GM21515 (cell line): ENCODE measurements around the gene SLC8A1.
A peak's percentile ranks its signal among the peaks of the same experiment; 100 is the strongest.

Source experiments
- ATAC-seq: cut with Tn5 transposase; IDR thresholded peaks from one replicate; pipeline ENCODE4 v1.9.1; 2021; ENCODE audit not compliant: unreplicated experiment

Gene SLC8A1

DNA sequence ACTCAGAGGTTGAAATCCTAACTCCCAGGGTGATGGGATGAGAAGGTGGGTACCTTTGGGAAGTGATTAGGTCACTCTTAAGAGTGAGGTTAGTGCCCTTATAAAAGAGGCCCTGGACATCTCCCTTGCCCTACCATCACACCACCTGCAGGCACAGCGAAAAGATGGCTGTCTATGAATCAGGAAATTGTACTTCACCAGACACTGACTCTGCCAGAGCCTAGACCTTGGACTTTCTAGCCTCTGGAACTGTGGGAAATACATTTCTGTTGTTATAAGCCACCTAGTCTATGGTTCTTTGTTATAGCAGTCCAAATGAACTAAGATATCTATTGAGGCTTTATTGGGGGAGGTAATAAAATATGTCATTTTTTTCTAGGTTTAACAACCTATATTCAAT lies 203.6 kb downstream of the SLC8A1 start:
- ATAC-seq, result no peak

DNA sequence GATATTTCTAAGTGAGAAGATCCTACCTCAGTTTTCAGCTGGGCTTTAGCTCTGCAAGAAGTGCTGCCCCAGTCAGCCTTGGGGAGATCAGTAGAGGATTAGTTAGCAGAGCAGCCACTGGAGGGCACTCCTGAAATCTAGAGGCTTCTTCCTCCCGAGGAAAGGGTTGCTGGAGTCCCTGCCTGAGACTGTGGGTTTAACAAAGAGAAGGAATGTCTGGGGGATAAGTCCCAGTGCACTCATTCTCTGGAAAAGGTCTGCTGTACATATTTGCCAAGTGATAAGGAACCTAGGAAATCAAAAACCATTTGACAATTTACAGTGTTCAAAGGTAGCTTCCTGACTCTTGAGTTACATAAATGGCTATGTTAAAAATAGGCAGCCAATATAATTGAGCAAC lies 207.2 kb downstream of the SLC8A1 start:
- ATAC-seq, result peak; percentile 82

DNA sequence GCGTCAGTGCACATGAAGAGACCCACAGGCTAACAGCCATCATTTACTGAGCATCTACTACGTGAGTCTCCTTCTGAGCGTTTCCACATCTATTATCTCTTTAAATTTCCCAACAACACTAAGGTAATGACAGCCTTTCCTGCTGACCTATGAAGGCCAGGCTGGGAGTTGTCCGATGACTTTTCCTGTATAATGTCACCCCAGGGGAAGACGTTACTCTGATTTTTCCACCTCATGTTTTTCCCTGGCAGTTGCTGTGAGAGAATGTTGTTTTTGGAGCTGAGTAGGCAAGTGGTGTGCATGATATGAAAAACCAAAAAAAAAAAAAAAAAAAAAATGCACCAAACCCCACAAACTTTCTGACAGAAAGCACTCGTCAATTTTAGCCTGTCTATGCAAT lies 207.6 kb downstream of the SLC8A1 start:
- ATAC-seq, result no peak

DNA sequence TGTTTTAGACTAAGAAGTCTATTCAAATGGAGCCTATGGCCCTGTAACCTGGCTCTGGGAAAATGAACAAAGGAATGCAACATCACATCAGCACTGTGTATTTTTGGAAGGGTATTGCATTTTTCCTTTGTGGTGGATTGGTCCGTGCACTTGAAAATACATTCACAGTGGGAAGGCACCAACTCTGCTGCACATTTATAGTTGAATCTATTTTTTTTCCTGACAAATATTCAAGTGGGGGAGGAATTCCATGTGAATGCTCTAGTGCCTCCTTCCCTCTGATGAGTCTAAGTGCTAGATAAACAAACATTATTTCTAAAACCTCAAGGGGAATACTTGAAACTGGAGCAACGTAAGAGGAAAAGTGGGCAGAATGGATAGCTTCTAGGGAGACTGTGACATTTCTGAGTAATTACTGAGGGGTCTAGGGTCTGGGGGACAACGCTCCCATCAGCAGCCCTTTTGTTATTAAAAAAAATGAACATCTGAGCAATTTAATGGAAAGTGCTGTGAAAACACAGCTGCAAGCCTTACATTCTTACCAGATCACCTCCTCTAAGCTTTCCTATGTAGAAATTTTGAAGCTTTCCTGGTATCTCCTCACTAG lies 208.2 kb downstream of the SLC8A1 start:
- no peak for ATAC-seq

GRCh38 chr2:40242315-40242714 lies 209.6 kb downstream of the SLC8A1 start:
- no peak for ATAC-seq

GRCh38 chr2:40240070-40240469 lies 211.8 kb downstream of the SLC8A1 start:
- no peak for ATAC-seq

DNA sequence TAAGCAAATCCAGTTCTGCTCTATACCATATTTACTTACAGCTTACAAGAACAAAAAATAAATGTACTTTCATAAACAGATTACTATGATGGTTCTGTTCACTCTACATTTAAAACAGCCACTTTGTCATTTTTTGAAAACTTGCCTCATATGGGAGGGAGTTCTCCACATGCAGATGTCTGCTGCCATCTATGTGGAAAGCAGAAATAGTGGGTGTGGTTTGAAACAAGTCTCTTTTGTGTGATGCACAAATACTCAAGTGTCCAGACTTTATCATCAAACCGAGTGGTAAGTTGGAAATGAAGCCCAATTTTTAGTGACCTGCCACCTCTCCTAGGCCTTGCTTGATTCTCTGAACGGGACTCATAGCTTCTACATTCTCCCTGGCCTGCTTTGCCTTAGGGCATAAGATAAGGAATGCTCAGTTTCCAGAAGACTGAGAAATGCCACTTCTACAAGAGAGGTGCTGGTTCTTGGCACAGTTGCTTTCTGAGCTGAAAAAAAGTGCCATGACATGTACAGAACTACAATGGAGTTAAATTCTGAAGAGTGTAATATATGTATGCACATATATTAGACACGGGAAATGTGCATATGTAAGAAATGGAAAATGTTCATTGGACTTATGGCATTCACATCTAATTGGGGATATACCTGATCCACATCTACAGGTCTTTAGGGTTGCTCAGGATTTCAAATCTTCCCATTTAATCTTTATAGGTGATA lies 221.0 kb downstream of the SLC8A1 start:
- ATAC-seq, result no peak

GRCh38 chr2:40230186-40230585 lies 221.7 kb downstream of the SLC8A1 start:
- ATAC-seq, result no peak

- no peak for ATAC-seq
Observed at GRCh38 chr2:40228310-40228709, 223.6 kb downstream of the SLC8A1 start.

DNA sequence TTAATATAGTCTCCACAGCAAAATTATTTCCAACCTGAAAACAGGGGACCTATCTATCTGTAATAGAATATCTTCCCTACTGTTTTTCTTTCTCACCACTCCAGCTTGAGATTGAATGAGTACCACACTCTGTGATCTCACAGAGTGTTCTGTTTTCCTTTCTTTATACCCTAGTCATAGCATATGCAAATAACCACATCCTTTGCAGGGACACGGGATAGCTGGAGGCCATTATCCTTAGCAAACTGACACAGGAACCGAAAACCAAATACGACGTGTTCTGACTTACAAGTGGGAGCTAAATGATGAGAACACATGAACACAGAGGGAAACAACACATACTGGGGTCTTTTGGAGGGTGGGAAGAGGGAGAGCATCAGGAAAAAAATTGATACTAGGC lies 224.7 kb downstream of the SLC8A1 start:
- ATAC-seq, result no peak

- no peak for ATAC-seq
Observed at GRCh38 chr2:40226637-40227036, 225.3 kb downstream of the SLC8A1 start.

DNA sequence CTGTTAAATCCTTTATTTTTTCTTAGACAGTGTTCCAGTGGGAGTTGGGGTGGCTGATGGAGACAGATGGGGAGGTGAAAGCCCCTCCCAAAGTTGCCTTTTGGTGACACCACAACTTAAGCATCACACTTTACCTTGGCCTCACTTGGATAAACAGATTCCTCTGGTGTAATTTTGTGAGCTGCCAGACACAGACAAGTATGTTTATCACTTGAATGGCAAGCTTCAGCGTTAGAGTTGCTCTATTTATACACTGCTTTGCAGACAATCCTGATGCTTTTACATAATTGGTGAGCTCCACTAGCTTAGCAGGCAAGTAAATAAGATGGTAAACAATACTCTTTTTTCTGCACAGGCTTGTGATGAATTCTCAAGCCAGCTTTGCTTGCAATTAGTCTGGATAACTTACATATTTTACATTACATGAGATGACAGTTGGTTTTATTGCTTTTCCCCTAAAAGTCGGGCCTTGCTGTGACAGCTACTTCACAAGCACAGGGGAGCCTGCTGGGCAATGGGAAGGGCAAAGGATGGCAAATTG lies 226.2 kb downstream of the SLC8A1 start:
- no peak for ATAC-seq

DNA sequence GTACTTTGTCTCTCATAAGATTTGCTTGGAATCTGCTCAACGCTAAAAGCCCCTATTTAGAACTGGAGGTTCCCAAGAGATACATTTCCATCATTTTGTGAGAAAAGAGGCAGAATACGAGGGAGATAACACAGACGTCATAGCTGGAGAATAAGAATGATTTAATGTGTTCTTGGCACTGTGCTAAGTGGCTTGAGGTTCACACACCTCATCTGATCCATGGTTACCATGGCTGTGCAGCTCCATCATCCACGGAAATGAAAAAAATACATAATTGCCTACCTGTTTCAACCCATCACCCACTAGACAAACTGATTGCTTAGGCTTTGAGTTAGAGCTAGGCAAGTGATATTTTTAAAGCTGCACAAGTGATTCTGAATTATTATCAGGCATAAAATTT lies 227.6 kb downstream of the SLC8A1 start:
- no peak for ATAC-seq

DNA sequence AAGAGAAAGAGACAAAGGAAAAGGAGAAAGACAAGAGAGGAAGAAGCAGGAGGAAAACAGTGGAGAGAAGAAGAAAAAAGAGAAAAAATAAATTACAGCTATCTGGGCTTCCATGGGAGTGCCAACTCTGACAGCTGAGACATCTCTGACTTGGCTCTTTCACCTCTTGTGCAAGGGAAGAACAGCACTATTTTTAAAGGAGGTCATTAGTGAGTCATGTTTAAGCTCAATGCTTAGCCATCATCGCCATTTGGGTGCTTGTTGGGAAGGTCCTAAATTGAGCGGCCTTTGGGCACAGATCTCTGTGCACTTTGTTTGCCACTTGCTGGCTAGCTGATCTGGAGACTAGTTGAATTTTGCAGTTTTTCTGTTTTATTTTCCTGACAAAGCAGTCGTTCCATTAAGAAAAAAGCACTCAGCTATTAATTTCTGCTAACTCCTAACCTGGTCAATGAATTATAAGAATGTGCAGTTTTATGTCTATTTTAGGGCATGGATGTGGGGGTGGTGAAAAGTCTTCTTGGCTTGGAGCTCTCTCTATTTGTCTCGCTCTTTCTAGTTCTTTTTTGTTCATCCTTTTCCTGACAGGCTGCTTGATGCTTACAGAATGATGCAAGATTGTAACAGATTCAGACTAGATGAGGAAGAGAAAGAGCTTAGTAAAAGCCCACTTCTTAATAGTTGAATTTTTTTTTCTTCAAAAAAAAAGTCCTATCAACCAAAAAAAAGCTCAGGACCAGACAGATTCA lies 231.5 kb downstream of the SLC8A1 start:
- ATAC-seq, result no peak

- ATAC-seq, result no peak
Observed at GRCh38 chr2:40219141-40219540, 232.7 kb downstream of the SLC8A1 start.

DNA sequence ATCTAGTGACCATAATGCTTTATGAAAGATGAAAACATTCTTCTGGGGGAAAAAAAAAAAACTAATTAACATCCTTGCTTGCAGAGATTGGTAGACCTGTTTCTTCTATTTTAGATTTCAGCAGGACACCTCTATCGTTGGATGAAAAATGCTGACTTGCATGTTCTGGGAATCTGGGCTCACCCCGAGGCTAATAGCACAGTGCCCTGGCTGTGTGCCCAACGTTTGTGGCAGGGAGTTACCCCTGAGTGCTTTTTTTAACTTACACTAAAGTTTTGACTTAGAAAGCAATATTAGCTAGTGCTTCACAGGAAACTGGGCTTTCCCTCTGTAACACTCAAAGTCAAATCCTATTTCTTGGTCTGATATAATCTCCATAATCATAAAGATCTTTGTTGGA lies 233.2 kb downstream of the SLC8A1 start:
- no peak for ATAC-seq

DNA sequence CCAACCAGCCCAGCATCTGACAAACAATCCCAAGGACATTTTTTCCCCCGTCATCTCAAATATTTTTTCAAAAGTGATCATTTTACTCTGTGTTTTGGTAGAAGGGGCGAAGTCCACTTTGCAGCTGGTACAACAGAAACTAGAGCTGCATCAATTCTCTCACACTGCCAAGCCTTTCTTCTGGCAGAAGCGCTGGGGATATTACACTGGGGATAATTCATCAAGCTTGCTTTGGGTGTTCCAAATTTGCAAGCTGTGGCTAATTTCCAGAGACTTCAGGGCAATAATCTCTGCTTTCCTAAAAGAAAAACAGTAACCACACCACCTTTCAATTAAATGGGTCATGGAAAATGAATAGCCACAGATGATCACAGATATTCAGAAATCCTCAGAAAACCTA lies 238.3 kb downstream of the SLC8A1 start:
- no peak for ATAC-seq

GRCh38 chr2:40213071-40213470 lies 238.8 kb downstream of the SLC8A1 start:
- no peak for ATAC-seq

DNA sequence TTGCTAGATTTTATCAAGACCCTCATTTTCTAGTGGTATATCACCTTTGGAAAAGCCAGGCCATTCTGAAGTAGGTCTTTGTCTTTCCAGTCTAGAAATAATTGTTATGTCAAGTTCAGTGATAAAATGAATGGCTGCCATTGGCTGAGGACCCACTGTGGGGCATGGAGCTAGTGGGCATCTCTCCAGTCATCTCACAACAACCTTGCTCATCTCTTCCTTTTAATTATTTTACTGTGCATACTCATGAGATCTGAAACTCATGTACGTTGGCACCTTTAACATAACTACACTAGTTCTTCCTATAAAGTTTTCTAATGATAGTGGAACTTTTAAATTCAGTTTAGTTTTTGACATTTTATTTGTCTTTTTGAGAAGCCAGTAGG lies 240.9 kb downstream of the SLC8A1 start:
- ATAC-seq, result no peak

- no peak for ATAC-seq
Observed at GRCh38 chr2:40210344-40210967, 241.4 kb downstream of the SLC8A1 start.

- ATAC-seq, result no peak
Observed at GRCh38 chr2:40209761-40210160, 242.1 kb downstream of the SLC8A1 start.

DNA sequence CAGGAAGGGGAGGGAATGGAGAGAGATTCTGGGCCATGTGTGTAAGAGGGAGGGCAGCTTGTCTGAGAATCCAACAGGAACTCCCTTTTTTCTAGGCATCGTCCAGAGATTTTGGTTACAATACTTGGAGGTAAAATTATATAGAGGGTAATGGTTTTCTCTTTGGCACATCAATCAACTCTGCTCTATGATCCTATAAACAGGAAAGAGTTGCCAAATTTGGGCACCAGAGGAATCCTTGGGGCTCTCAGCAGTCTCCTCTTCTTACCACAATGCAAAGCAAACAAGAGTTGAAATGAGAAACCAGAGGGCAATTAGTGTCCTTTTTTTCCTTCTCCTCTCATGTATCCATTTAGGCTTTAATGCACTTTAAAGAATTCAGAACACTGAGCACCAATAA lies 243.4 kb downstream of the SLC8A1 start:
- no peak for ATAC-seq
